ENCODE data around the gene MGLL. TPM values are rescaled to one million over a fixed set of nuclear protein-coding genes. Genes with fewer than 3 reads are reported as not detected.

The MGLL gene
- total RNA-seq, 2 donors from 2014 or later = 123 to 200 TPM

DNA sequence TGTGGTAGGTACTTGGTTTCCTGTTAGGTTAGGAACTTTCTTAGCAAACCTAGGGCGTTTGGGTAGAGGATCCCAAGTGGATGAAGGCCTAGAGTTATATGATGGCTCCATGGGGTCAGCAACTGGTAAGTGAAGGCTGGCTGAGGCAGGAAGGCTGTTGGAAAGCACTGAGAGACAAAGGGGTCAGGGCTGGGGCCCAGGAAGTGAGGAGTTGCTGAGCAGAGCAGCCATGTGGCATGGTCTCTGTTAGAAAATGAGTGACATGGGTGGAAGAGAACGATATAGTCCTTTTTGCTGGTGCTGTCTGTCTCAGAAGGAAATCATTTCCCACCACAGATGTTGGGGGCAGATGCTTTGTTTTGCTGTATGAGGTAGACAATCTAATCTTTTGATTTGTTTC lies 34.5 kb upstream of the MGLL start:
- no peaks in the 10 kb centered on the region for H3K4me1 ChIP-seq
- no peaks in the 10 kb centered on the region for H3K36me3 ChIP-seq
- DNase-seq = no peak
- no peaks in the 10 kb centered on the region for H3K27me3 ChIP-seq
- H3K27ac ChIP-seq = no peak overlapping the region
- H3K9ac ChIP-seq (ENCODE audit: low read depth in 2 of 2, low read length in 2 of 2) = no peak overlapping the region
- no peak overlapping the region for H3K4me3 ChIP-seq
- no peaks in the 10 kb centered on the region for H3K9me3 ChIP-seq
- intact Hi-C loops (cut with DNase I) = no loop called here
- TF ChIP-seq, protein P1, sequence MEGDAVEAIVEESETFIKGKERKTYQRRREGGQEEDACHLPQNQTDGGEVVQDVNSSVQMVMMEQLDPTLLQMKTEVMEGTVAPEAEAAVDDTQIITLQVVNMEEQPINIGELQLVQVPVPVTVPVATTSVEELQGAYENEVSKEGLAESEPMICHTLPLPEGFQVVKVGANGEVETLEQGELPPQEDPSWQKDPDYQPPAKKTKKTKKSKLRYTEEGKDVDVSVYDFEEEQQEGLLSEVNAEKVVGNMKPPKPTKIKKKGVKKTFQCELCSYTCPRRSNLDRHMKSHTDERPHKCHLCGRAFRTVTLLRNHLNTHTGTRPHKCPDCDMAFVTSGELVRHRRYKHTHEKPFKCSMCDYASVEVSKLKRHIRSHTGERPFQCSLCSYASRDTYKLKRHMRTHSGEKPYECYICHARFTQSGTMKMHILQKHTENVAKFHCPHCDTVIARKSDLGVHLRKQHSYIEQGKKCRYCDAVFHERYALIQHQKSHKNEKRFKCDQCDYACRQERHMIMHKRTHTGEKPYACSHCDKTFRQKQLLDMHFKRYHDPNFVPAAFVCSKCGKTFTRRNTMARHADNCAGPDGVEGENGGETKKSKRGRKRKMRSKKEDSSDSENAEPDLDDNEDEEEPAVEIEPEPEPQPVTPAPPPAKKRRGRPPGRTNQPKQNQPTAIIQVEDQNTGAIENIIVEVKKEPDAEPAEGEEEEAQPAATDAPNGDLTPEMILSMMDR (IDR thresholded peaks at IDR 0.05) = no peak

DNA sequence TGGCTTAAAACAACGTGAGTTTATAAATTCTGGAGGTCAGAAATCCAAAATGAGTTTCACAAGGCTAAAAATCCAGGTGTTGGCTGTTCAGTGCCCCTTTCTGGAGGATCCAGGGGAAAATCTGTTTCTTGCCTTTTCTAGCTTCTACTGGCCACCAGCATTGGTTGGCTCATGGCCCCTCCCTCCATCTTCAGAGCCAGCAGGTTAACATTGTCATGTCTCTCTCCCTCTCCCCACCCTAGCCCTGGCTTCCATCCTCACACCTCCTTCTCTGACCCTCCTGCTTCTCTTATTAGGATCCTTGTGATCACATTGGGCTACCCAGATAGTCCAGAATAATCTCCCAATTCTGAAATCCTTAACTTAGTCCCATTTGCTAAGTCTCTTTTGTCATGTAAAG lies 32.9 kb upstream of the MGLL start:
- no peaks in the 10 kb centered on the region for H3K27me3 ChIP-seq
- no peak overlapping the region for H3K4me3 ChIP-seq
- TF ChIP-seq, protein P1 (IDR thresholded peaks at IDR 0.05) = no peak
- DNase-seq = no peak
- H3K4me1 ChIP-seq = no peaks in the 10 kb centered on the region
- no peak overlapping the region for H3K27ac ChIP-seq
- no peaks in the 10 kb centered on the region for H3K9me3 ChIP-seq
- H3K9ac ChIP-seq (ENCODE audit: low read depth in 2 of 2, low read length in 2 of 2) = no peak overlapping the region
- intact Hi-C loops (cut with DNase I) = no loop called here
- H3K36me3 ChIP-seq = no peaks in the 10 kb centered on the region

DNA sequence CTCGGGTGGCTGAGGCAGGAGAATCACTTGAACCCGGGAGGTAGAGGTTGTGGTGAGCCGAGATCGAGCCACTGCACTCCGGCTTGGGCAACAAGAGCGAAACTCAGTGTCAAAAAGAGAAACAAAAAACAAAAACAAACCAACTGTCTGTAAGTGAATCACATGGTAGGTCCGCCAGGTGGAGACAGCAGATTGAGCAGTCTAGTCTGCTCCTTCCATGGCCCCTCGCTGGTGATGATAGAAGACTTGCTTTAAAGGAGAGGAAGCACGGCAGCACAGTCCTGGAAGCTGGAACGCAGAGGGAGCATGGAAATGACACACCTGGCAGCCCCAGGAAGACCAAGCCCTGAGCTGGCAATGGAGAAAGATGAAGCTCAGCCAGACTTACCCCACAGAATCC lies 31.4 kb upstream of the MGLL start:
- Histone ChIP-seq H3K9ac (ENCODE audit: low read depth in 2 of 2, low read length in 2 of 2) (no peak overlapping the region), H3K36me3 (no peaks in the 10 kb centered on the region), H3K27ac (no peak overlapping the region), H3K9me3 (no peaks in the 10 kb centered on the region), H3K27me3 (no peaks in the 10 kb centered on the region), H3K4me3 (no peak overlapping the region), H3K4me1 (no peaks in the 10 kb centered on the region)
- DNase-seq = no peak
- intact Hi-C loops (cut with DNase I) = no loop called here
- TF ChIP-seq, protein P1 (IDR thresholded peaks at IDR 0.05) = no peak

DNA sequence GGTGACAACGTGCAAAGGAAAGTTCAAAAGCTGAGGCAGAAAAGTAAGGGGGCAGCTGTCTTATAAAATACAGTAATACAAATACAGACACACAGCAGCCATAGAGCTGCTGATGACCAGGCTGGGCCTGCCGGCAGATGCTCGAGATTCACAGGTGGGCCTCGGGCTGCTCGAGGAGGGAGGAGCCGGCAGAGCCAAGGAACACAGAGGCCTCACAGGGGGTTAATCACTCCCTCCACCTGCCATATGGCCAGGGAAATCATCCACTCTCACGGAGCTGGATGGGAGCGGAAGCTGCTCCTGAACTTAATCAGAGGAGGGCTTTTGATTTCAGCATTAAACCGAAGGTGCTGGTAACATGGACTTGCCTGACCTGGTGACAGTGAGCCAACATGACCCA lies 29.6 kb upstream of the MGLL start:
- H3K27me3 ChIP-seq = no peaks in the 10 kb centered on the region
- no peaks in the 10 kb centered on the region for H3K9me3 ChIP-seq
- DNase-seq = no peak
- no peaks in the 10 kb centered on the region for H3K36me3 ChIP-seq
- TF ChIP-seq, protein P1 (IDR thresholded peaks at IDR 0.05) = no peak
- no peak overlapping the region for H3K9ac ChIP-seq (ENCODE audit: low read depth in 2 of 2, low read length in 2 of 2)
- H3K4me1 ChIP-seq = no peaks in the 10 kb centered on the region
- H3K4me3 ChIP-seq = no peak overlapping the region
- intact Hi-C loops (cut with DNase I) = no loop called here
- no peak overlapping the region for H3K27ac ChIP-seq

DNA sequence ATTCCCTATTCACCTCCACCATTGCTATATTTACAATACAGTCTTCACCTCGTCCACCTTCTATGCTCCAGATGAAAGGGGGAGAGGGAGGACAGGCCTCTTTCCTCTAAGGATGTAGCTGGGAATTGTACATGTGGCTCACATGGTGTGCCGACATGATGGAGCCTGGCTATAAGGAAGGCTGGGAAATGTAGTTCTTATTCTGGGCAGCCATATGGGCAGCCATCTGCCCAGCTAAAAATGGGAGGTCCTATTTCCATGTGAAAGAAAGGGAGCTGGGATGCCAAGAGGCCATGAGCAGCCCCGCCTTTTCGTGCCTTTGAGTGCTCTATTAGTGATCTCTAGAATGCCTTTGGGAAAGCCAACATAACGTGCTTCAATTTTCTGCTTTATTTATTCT lies 27.1 kb upstream of the MGLL start:
- H3K9me3 ChIP-seq = no peaks in the 10 kb centered on the region
- no peak overlapping the region for H3K27ac ChIP-seq
- H3K9ac ChIP-seq (ENCODE audit: low read depth in 2 of 2, low read length in 2 of 2) = no peak overlapping the region
- no peaks in the 10 kb centered on the region for H3K27me3 ChIP-seq
- DNase-seq = no peak
- TF ChIP-seq, protein P1 (IDR thresholded peaks at IDR 0.05) = no peak
- no peaks in the 10 kb centered on the region for H3K4me1 ChIP-seq
- no peaks in the 10 kb centered on the region for H3K36me3 ChIP-seq
- no peak overlapping the region for H3K4me3 ChIP-seq
- intact Hi-C loops (cut with DNase I) = no loop called here
